HEK293 (cell line): Measurements from ENCODE around the gene ARIH2.

ENCODE experiments used
- CTCF ChIA-PET: fragments of 350-600 bp; formaldehyde crosslinking; extraction: SDS; loops from one replicate; lab custom pipeline; 2021; ENCODE audit warnings: antibody characterized with exemption; lab: Yijun Ruan, JAX
- POLR2A ChIA-PET: fragments of 300-600 bp; formaldehyde crosslinking; extraction: SDS; loops from one replicate; lab custom pipeline; 2020; ENCODE audit warnings: antibody characterized with exemption, inconsistent platforms; lab: Yijun Ruan, JAX
- H3K27ac ChIP-seq: fragments of 200-500 bp; sonication (Bioruptor generic); 2 replicates; pipeline ENCODE4 v1.5.1; 2014; ENCODE audit warnings: low read depth, low read length, control low read depth, inconsistent platforms; ENCODE audit errors: extremely low read depth
- H3K36me3 ChIP-seq, 2 experiments: fragments of 200-500 bp in 1 of 2; sonication (Bioruptor generic) in 1 of 2; 1 replicate in 1 of 2; 2 replicates in 1 of 2; pipeline ENCODE4 v1.5.1; 2014 to 2017; ENCODE audit warnings: inconsistent platforms in 2 of 2, low read length in 2 of 2; ENCODE audit not compliant: control insufficient read depth in 2 of 2, insufficient read depth in 1 of 2
- H3K4me1 ChIP-seq: fragments of 200-500 bp; sonication (Bioruptor generic); 2 replicates; pipeline ENCODE4 v1.5.1; 2014; ENCODE audit warnings: mild to moderate bottlenecking, low read length, inconsistent platforms; ENCODE audit not compliant: control insufficient read depth, insufficient read depth
- H3K4me3 ChIP-seq: 2 replicates; pipeline ENCODE4 v1.5.1; 2011; ENCODE audit warnings: low read depth, mild to moderate bottlenecking, control low read depth, low read length, moderate library complexity
- H3K9me3 ChIP-seq: fragments of 200-500 bp; sonication (Bioruptor generic); 2 replicates; pipeline ENCODE4 v1.5.1; 2014; ENCODE audit warnings: low read depth, low read length, inconsistent platforms; ENCODE audit not compliant: control insufficient read depth, insufficient read depth
- KLF16 ChIP-seq: fragments of 450-650 bp; formaldehyde crosslinking; IDR thresholded peaks from 2 replicates; pipeline ENCODE4 v1.5.1; 2017; ENCODE audit warnings: missing biosample characterization, missing genetic modification characterization
- KLF9 ChIP-seq: fragments of 450-650 bp; formaldehyde crosslinking; IDR thresholded peaks from 2 replicates; pipeline ENCODE4 v1.5.1; 2016; ENCODE audit warnings: missing biosample characterization, missing genetic modification characterization, low read depth
- OVOL3 ChIP-seq: fragments of 450-650 bp; formaldehyde crosslinking; IDR thresholded peaks from 2 replicates; pipeline ENCODE4 v1.5.1; 2016; ENCODE audit warnings: missing biosample characterization, missing genetic modification characterization
- PRDM1 ChIP-seq: fragments of 450-650 bp; formaldehyde crosslinking; IDR thresholded peaks from 2 replicates; pipeline ENCODE4; 2016; ENCODE audit warnings: missing biosample characterization, missing genetic modification characterization
- REPIN1 ChIP-seq: fragments of 450-650 bp; formaldehyde crosslinking; IDR thresholded peaks from 2 replicates; pipeline ENCODE4 v1.5.1; 2017; ENCODE audit warnings: missing biosample characterization, missing genetic modification characterization, low read depth
- SCRT2 ChIP-seq: fragments of 450-650 bp; formaldehyde crosslinking; IDR thresholded peaks from 2 replicates; pipeline ENCODE4 v1.5.1; 2016; ENCODE audit warnings: missing biosample characterization, missing genetic modification characterization
- SP2 ChIP-seq: fragments of 450-650 bp; formaldehyde crosslinking; IDR thresholded peaks from 2 replicates; pipeline ENCODE4 v1.5.1; 2016; ENCODE audit warnings: missing biosample characterization, missing genetic modification characterization
- ZBTB20 ChIP-seq: fragments of 450-650 bp; formaldehyde crosslinking; IDR thresholded peaks from 2 replicates; pipeline ENCODE4 v1.5.1; 2016; ENCODE audit warnings: missing biosample characterization, missing genetic modification characterization
- ZBTB8A ChIP-seq: fragments of 450-650 bp; formaldehyde crosslinking; IDR thresholded peaks from 2 replicates; pipeline ENCODE4 v1.5.1; 2016; ENCODE audit warnings: missing biosample characterization, missing genetic modification characterization
- ZFHX2 ChIP-seq: fragments of 450-650 bp; formaldehyde crosslinking; conservative IDR thresholded peaks from 2 replicates; pipeline ENCODE4 v1.5.1; 2016; ENCODE audit warnings: missing biosample characterization, missing genetic modification characterization
- ZIC2 ChIP-seq: fragments of 450-650 bp; formaldehyde crosslinking; IDR thresholded peaks from 2 replicates; pipeline ENCODE4 v1.5.1; 2016; ENCODE audit warnings: missing biosample characterization, missing genetic modification characterization
- ZNF174 ChIP-seq: fragments of 450-650 bp; formaldehyde crosslinking; IDR thresholded peaks from 2 replicates; pipeline ENCODE4 v1.5.0; 2017; ENCODE audit warnings: missing biosample characterization, mild to moderate bottlenecking, missing genetic modification characterization
- ZNF19 ChIP-seq: fragments of 450-650 bp; formaldehyde crosslinking; IDR thresholded peaks from 2 replicates; pipeline ENCODE4; 2016; ENCODE audit warnings: missing biosample characterization, missing genetic modification characterization, low read depth
- ZNF211 ChIP-seq: fragments of 450-650 bp; formaldehyde crosslinking; IDR thresholded peaks from 2 replicates; pipeline ENCODE4 v1.5.1; 2016; ENCODE audit warnings: low read depth, missing biosample characterization, missing genetic modification characterization
- ZNF23 ChIP-seq: fragments of 450-650 bp; formaldehyde crosslinking; IDR thresholded peaks from 2 replicates; pipeline ENCODE4 v1.5.1; 2016; ENCODE audit warnings: missing biosample characterization, missing genetic modification characterization, borderline replicate concordance
- ZNF302 ChIP-seq: fragments of 450-650 bp; formaldehyde crosslinking; IDR thresholded peaks from 2 replicates; pipeline ENCODE4 v1.5.1; 2016; ENCODE audit warnings: missing biosample characterization, missing genetic modification characterization, low read depth
- ZNF335 ChIP-seq: fragments of 450-650 bp; formaldehyde crosslinking; conservative IDR thresholded peaks from 2 replicates; pipeline ENCODE4 v1.5.1; 2016; ENCODE audit warnings: missing biosample characterization, missing genetic modification characterization
- ZNF473 ChIP-seq: fragments of 450-650 bp; formaldehyde crosslinking; IDR thresholded peaks from 2 replicates; pipeline ENCODE4 v1.5.1; 2017; ENCODE audit warnings: missing biosample characterization, missing genetic modification characterization
- ZNF510 ChIP-seq: fragments of 450-650 bp; formaldehyde crosslinking; IDR thresholded peaks from 2 replicates; pipeline ENCODE4 v1.5.1; 2018; ENCODE audit warnings: mild to moderate bottlenecking, missing genetic modification characterization, missing biosample characterization; ENCODE audit not compliant: insufficient replicate concordance
- ZNF548 ChIP-seq: fragments of 450-650 bp; formaldehyde crosslinking; IDR thresholded peaks from 2 replicates; pipeline ENCODE4 v1.5.1; 2016; ENCODE audit warnings: missing biosample characterization, missing genetic modification characterization
- ZNF600 ChIP-seq: fragments of 450-650 bp; formaldehyde crosslinking; IDR thresholded peaks from 2 replicates; pipeline ENCODE4 v1.5.1; 2016; ENCODE audit warnings: missing biosample characterization, missing genetic modification characterization
- ZNF629 ChIP-seq: fragments of 450-650 bp; formaldehyde crosslinking; IDR thresholded peaks from 2 replicates; pipeline ENCODE4 v1.5.1; 2017; ENCODE audit warnings: missing biosample characterization, missing genetic modification characterization
- ZNF664 ChIP-seq: fragments of 450-650 bp; formaldehyde crosslinking; IDR thresholded peaks from 2 replicates; pipeline ENCODE4 v1.5.1; 2016; ENCODE audit warnings: missing biosample characterization, missing genetic modification characterization
- ZNF677 ChIP-seq: fragments of 450-650 bp; IDR thresholded peaks from 2 replicates; pipeline ENCODE4 v1.5.0; 2018; ENCODE audit warnings: missing biosample characterization, mild to moderate bottlenecking, missing genetic modification characterization, moderate library complexity
- ZNF776 ChIP-seq: fragments of 450-650 bp; formaldehyde crosslinking; IDR thresholded peaks from 2 replicates; pipeline ENCODE4 v1.5.0; 2017; ENCODE audit warnings: missing biosample characterization, missing genetic modification characterization, borderline replicate concordance
- ZNF843 ChIP-seq: fragments of 450-650 bp; formaldehyde crosslinking; IDR thresholded peaks from 2 replicates; pipeline ENCODE4 v1.5.1; 2016; ENCODE audit warnings: missing biosample characterization, missing genetic modification characterization
- TF ChIP-seq, protein P1 (sequence below): fragments of 450-650 bp; formaldehyde crosslinking; IDR thresholded peaks from 2 replicates; pipeline ENCODE4 v1.5.1; 2016; ENCODE audit warnings: missing biosample characterization, missing genetic modification characterization
- TF ChIP-seq, protein P2 (sequence below): fragments of 450-650 bp; formaldehyde crosslinking; IDR thresholded peaks from 2 replicates; pipeline ENCODE4 v1.5.1; 2016; ENCODE audit warnings: missing biosample characterization, missing genetic modification characterization
- TF ChIP-seq, protein P3 (sequence below): fragments of 450-650 bp; formaldehyde crosslinking; IDR thresholded peaks from 2 replicates; pipeline ENCODE4 v1.5.1; 2016; ENCODE audit warnings: missing biosample characterization, missing genetic modification characterization
- TF ChIP-seq, protein P4 (sequence below): fragments of 450-650 bp; formaldehyde crosslinking; IDR thresholded peaks from 2 replicates; pipeline ENCODE4 v1.5.1; 2016; ENCODE audit warnings: missing biosample characterization, missing genetic modification characterization

ARIH2 gene

DNA sequence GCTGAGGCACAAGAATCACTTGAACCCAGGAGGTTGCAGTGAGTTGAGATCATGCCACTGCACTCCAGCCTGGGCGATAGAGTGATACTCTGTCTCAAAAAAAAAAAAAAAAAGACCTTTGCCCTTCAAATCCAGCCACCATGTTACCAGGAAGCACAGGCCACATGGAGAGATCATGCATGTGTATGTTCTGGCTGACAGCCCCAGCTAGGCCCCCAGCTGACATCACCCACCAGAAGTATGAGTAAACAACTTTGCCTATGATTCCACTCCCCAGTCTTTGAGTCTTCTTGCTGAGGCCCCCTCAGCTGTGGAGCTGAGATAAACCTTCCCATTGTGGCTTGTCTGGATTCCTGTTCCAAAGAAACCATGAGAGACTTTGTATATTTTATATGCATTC, 3.3 kb upstream of the ARIH2 start (continued):
- no peak for TF ChIP-seq ZNF510 (tag by site-specific recombination)
- peak; percentile 75 for TF ChIP-seq ZNF335 (tag by site-specific recombination)
- TF ChIP-seq ZNF677 (tag by site-specific recombination) = no peak
- TF ChIP-seq ZNF302 = no peak
- TF ChIP-seq ZBTB20 (tag by site-specific recombination) = peak; percentile 18; the same call in 1 of the 2 replicates
- no peak for TF ChIP-seq OVOL3 (tag by site-specific recombination)
- TF ChIP-seq ZNF23 (tag by site-specific recombination) = no peak
- no peak for TF ChIP-seq SP2 (tag by site-specific recombination)
- no peak for TF ChIP-seq ZNF473 (tag by site-specific recombination)
- TF ChIP-seq ZIC2 (tag by site-specific recombination) = peak; percentile 27; the same call in 1 of the 2 replicates
- TF ChIP-seq REPIN1 (tag by site-specific recombination) = no peak

DNA sequence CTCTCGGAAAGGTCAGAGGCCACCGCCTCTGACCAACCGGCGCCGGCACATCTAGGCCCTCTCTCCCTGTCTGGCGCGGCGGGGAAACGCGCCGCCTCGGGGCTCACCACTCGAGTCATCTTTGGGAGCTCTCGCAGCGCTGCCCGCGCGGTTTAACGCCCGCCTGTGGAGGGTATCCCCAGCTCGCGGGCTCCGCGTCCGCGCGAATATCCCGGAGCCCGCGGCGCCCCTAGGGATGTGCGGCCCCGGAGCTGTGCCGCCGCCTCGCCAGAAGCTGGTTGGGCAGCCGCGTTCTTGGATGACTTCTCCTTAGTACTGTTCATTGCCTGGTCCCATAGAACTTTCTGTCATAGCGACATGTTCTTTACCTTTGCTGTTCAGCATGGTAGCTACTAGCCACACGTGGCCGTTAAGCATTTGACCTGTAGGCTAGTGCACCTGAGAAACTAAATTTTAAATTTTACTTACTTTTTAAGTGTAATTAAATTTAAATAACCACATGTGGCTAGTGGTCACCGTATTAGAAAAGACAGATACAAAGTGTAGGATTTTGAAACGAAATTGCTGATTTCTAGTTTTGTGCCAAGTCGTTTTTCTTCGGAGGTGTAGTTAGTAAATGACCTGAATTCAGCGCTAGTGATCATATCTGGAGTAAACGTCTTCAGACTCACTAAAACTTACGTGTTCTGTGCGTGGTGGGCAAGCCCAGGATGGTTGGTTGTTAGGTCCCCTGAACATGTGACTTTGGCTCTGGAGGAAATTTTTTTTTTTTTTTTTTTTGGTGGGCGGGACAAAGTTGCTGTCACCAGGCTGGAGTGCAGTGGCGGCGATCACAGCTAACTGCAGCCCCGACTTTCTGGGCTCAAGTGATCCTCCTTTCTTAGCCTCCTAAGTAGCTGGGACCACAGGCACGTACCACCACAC, 835 bp downstream of the ARIH2 start:
- CTCF ChIA-PET = no interaction called here
- no peaks in the 10 kb centered on the region for H3K9me3 ChIP-seq
- peaks cover 25 to 26% of the 10 kb centered on the region in 2 experiments; a peak in 2 of 3 replicates for H3K36me3 ChIP-seq
- no peaks in the 10 kb centered on the region for H3K4me1 ChIP-seq
- POLR2A ChIA-PET = interaction anchor here (0.7 to 2.1 kb wide), 9 partner anchors 8 to 950 kb away, joined by 3 to 9 read pairs (median 4); partner anchors contain the start of genes CAMKV, NDUFAF3 and PRKAR2A
- H3K4me3 ChIP-seq = peak overlapping the region; percentile 86
- H3K27ac ChIP-seq = peak overlapping the region; percentile 89
- peak; percentile 34 for TF ChIP-seq SP2 (tag by site-specific recombination)
- 0 out of 2 replicates have a peak, but pooled peaks have one; percentile 9 for TF ChIP-seq SCRT2
- TF ChIP-seq, protein P1, sequence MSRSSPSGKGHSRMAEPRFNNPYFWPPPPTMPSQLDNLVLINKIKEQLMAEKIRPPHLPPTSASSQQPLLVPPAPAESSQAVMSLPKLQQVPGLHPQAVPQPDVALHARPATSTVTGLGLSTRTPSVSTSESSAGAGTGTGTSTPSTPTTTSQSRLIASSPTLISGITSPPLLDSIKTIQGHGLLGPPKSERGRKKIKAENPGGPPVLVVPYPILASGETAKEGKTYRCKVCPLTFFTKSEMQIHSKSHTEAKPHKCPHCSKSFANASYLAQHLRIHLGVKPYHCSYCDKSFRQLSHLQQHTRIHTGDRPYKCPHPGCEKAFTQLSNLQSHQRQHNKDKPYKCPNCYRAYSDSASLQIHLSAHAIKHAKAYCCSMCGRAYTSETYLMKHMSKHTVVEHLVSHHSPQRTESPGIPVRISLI = peak; percentile 97
- TF ChIP-seq PRDM1 (tag by site-specific recombination) = no peak
- TF ChIP-seq ZNF600 (tag by site-specific recombination) = 0 out of 2 replicates have a peak, but pooled peaks have one; percentile 17
- no peak for TF ChIP-seq ZNF548 (tag by site-specific recombination)
- TF ChIP-seq KLF16 = 0 out of 2 replicates have a peak, but pooled peaks have one; percentile 29
- TF ChIP-seq, protein P2, sequence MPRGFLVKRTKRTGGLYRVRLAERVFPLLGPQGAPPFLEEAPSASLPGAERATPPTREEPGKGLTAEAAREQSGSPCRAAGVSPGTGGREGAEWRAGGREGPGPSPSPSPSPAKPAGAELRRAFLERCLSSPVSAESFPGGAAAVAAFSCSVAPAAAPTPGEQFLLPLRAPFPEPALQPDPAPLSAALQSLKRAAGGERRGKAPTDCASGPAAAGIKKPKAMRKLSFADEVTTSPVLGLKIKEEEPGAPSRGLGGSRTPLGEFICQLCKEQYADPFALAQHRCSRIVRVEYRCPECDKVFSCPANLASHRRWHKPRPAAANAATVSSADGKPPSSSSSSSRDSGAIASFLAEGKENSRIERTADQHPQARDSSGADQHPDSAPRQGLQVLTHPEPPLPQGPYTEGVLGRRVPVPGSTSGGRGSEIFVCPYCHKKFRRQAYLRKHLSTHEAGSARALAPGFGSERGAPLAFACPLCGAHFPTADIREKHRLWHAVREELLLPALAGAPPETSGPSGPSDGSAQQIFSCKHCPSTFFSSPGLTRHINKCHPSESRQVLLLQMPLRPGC (tag by site-specific recombination) = no peak
- TF ChIP-seq, protein P3, sequence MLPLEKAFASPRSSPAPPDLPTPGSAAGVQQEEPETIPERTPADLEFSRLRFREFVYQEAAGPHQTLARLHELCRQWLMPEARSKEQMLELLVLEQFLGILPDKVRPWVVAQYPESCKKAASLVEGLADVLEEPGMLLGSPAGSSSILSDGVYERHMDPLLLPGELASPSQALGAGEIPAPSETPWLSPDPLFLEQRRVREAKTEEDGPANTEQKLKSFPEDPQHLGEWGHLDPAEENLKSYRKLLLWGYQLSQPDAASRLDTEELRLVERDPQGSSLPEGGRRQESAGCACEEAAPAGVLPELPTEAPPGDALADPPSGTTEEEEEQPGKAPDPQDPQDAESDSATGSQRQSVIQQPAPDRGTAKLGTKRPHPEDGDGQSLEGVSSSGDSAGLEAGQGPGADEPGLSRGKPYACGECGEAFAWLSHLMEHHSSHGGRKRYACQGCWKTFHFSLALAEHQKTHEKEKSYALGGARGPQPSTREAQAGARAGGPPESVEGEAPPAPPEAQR = no peak
- TF ChIP-seq, protein P4, sequence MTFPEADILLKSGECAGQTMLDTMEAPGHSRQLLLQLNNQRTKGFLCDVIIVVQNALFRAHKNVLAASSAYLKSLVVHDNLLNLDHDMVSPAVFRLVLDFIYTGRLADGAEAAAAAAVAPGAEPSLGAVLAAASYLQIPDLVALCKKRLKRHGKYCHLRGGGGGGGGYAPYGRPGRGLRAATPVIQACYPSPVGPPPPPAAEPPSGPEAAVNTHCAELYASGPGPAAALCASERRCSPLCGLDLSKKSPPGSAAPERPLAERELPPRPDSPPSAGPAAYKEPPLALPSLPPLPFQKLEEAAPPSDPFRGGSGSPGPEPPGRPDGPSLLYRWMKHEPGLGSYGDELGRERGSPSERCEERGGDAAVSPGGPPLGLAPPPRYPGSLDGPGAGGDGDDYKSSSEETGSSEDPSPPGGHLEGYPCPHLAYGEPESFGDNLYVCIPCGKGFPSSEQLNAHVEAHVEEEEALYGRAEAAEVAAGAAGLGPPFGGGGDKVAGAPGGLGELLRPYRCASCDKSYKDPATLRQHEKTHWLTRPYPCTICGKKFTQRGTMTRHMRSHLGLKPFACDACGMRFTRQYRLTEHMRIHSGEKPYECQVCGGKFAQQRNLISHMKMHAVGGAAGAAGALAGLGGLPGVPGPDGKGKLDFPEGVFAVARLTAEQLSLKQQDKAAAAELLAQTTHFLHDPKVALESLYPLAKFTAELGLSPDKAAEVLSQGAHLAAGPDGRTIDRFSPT (tag by site-specific recombination) = 0 out of 2 replicates have a peak, but pooled peaks have one; percentile 18
- 0 out of 2 replicates have a peak, but pooled peaks have one; percentile 28 for TF ChIP-seq ZIC2 (tag by site-specific recombination)
- 0 out of 2 replicates have a peak, but pooled peaks have one; percentile 32 for TF ChIP-seq ZNF335 (tag by site-specific recombination)
- TF ChIP-seq ZFHX2 (tag by site-specific recombination) = peak; percentile 29
- TF ChIP-seq ZNF843 (tag by site-specific recombination) = 0 out of 2 replicates have a peak, but pooled peaks have one; percentile 10
- TF ChIP-seq ZBTB8A = peak; percentile 28; the same call in 1 of the 2 replicates
- TF ChIP-seq ZNF19 (tag by site-specific recombination) = no peak
- TF ChIP-seq ZNF629 (tag by site-specific recombination) = 0 out of 2 replicates have a peak, but pooled peaks have one; percentile 27
- TF ChIP-seq ZNF664 (tag by site-specific recombination) = no peak
- TF ChIP-seq ZNF174 = no peak
- TF ChIP-seq ZNF211 (tag by site-specific recombination) = no peak
- peak; percentile 33; the same call in 1 of the 2 replicates for TF ChIP-seq KLF9 (tag by site-specific recombination)
- TF ChIP-seq ZNF776 (tag by site-specific recombination) = no peak
